HG02763 (cell line): ENCODE measurements around the gene COL18A1.
"Not testable (repeated sequence)": the region's sequence is repeated elsewhere in the genome, so short reads cannot be mapped to it uniquely, and the experiment has no call there.

ENCODE experiments used
- ATAC-seq: cut with Tn5 transposase; IDR thresholded peaks from one replicate; pipeline ENCODE4 v1.9.1; 2021; ENCODE audit warnings: mild to moderate bottlenecking, moderate library complexity; ENCODE audit not compliant: unreplicated experiment

The COL18A1 gene

GRCh38 chr21:45550522-45551210 lies 145.7 kb downstream of the COL18A1 start:
- no peak for ATAC-seq

- no peak for ATAC-seq
Measured at GRCh38 chr21:45551316-45551715, 146.4 kb downstream of the COL18A1 start.

DNA sequence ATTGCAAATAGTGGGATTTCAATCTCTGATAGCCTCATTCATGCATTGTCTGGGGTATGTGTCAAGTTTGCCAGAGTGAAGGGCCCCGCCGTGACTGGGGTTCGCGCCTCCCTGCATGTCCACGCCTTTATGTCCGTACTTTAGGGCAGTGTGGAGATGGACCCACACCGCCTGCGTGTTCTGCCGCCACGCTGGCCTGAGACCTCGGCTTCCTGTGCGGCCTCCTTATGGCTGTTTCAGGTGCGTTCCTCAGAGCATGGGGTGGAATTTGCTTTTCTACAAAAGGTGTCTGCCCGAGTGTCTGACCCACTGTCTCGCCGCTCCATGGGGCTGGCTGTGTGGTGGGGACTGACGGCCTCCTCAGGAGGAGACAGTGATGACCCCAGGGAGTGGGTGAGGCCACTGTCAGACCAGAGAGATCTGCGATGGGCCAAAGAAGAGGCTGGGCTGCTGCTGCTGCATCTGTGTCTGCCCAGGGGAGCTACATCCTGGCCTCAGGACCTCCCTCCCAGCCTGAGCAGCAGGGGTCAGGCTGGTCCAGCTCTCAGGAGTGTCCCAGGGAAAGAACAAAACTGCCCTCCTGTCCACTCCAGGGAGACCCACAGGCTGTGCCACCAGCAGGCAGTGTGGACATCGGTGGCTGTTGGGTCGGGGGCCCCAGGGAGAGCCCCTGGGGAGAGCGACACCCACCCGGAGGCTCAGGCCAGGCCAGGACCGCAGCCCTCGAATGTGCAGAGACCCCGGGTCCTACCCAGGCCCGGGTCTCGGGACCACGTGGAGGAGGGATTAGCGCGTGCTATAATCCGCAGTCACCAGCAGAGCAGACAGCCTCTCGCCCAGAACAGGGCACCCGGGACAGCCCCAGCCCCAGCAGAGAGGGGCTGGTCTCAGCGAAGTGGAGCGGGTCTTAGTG lies 147.1 kb downstream of the COL18A1 start:
- ATAC-seq, result no peak

DNA sequence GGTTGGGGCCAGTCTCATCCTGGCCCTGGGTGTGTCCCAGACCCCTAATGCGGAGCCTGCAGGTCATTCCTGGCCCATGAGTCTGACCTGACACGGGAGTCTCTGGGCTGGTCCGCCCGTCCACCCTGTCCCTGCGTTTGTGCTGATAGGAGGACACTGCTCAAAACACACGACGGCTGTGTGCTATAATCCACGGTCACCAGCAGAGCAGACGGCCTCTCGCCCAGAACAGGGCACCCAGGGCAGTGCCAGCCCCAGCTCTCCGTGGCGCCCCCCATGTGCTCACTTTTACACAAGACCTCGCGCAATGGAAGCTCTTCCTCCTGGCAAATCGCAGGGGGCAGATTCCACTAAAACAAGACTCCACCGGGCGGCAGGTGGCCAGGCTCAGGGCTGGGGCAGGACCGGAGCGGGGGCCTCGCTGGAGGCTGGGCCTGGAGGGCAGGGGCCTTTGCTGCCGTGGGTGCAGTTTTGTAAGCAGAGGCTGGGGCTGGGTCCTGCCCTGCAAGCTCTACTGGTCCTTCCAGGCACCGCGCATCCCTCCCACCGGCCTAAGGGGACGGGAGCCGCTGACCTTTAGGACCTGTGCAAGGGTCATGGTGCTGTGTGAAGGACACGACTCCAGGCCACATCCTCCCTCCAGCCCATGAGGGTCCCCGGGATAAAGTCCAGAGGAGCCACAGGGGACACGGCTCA lies 147.9 kb downstream of the COL18A1 start:
- no peak for ATAC-seq

GRCh38 chr21:45554477-45555175 lies 149.7 kb downstream of the COL18A1 start:
- ATAC-seq, result peak; percentile 47

DNA sequence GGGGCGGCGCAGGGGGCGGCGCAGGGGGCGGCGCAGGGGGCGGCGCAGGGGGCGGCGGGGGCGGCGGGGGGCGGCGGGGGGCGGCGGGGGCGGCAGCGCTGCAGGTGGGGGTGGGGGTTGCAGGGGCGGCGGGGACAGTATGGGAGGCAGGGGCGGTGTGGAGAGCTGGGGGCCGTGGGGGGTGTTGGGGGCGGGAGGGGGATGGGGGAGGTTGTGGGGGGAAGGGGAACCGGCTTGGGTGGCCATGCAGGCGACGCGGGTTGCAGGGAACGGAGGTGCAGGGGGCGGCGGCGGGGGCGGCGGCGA lies 150.2 kb downstream of the COL18A1 start:
- ATAC-seq, result no peak

DNA sequence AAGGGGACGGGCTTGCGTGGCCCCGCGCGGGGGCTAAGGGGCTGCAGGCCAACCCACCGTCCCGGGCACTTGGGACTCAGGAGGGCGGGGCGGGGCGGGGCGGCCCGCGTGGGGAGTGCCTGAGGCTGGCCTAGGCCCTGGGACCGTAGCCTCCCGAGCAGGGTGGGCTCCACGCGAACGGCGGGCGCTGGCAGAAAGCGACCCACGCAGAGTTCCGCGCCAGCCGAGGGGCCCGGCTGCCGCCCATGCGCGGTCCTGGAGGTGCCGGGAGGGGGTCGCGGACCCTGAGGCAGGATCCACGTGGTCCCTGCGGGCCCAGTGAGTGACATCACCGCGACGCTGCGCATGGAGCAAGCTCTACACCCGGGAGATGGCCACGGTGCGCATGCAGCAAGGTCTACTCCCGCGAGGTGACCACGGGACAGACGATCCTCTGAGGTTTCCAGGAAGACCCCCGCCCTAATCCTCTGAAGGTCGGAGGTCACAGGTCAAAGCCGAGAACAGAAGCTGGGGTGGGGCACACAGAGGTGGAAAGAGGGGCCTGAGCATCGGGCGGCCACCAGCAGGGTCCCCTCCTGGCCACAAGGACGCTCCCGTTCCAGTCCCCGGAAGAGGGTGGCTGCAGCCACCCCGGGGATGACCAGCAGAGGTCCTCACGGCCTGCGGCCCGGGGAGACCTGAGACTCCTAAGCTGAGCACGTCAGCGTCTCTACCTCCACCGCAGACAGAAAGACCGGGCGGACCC lies 150.8 kb downstream of the COL18A1 start:
- peak; percentile 49 for ATAC-seq

GRCh38 chr21:45556302-45556644 lies 151.3 kb downstream of the COL18A1 start:
- no peak for ATAC-seq

GRCh38 chr21:45556645-45557615 lies 152.0 kb downstream of the COL18A1 start:
- no peak for ATAC-seq

DNA sequence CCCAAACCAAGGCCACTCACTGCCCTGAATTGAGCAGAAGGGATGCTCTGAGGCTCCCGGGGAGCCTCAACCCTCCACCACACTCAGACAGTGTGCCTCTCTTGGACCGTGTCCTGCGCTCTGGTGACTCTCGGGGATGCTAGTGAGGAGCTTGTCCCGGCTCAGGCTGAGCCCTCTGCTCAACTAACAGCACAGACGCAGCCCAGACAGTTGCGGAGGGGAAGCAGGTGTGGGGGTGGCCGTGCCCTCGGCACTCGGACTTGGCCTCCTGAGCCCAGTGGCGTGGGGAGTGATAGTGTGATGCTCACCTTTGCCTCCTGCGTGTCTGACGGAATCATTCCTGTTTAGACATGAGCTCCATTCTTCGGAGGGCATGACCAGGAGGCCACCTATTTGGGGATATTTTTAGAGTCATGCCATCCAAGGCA lies 152.7 kb downstream of the COL18A1 start:
- no peak for ATAC-seq

- ATAC-seq, result no peak
Measured at GRCh38 chr21:45558044-45558721, 153.2 kb downstream of the COL18A1 start.

GRCh38 chr21:45559216-45560105 lies 154.5 kb downstream of the COL18A1 start:
- no peak for ATAC-seq

GRCh38 chr21:45560106-45561021 lies 155.4 kb downstream of the COL18A1 start:
- no peak for ATAC-seq

DNA sequence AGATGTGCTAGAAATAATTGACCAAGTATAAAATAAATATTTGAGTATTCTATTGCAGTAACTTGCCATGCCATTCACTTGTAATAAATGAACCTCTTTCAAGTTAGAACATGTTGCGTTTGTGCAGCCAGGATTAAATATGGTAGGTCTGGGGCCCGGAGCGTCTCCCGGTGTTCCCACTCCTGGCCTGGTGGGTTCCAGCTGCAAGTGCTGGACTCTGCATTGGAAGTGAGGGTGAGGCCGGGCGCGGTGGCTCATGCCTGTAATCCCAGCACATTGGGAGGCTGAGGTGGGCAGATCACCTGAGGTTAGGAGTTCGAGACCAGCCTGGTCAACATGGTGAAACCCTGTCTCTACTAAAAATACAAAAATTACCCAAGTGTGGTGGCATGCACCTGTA lies 156.3 kb downstream of the COL18A1 start:
- not testable (repeated sequence) for ATAC-seq

GRCh38 chr21:45562402-45562801 lies 157.4 kb downstream of the COL18A1 start:
- no peak for ATAC-seq

DNA sequence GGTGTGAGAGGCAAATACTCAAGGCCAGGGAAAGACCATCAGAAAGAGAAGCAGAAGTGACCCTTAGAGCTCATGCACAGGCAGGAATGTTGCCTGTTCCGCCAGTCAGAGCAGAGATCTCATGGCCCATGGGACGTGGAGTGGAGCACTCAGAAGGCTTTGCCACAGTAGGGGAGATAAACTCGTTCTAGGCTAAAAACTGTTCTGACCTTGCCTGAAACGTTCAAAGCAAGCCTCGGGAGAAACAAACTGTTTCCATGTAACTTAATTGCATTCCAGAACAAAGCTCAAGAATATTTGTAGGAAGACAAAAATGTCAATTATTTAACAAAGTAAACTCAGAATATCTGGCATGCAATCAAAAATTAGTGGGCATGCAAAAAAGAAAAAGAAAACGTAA lies 158.0 kb downstream of the COL18A1 start:
- ATAC-seq, result no peak
